Fibroblast of lung (primary cell): Measurements from ENCODE around the gene RELL2.

Experiments
- EZH2 ChIP-seq: IDR thresholded peaks from 2 replicates; pipeline ENCODE4 v1.5.1; 2012; ENCODE audit warnings: low read length, control low read depth, mild to moderate bottlenecking; ENCODE audit errors: missing control alignments
- TF ChIP-seq, protein P1 (sequence below), 2 donors: IDR thresholded peaks in 1 of 2; conservative IDR thresholded peaks in 1 of 2; 1 replicate in 1 of 2; 2 replicates in 1 of 2; pipeline ENCODE4 v1.5.1; 2011 to 2012; ENCODE audit warnings: low read length in 2 of 2, control low read depth in 1 of 2, inconsistent platforms in 1 of 2, low read depth in 1 of 2, mild to moderate bottlenecking in 1 of 2

DNA sequence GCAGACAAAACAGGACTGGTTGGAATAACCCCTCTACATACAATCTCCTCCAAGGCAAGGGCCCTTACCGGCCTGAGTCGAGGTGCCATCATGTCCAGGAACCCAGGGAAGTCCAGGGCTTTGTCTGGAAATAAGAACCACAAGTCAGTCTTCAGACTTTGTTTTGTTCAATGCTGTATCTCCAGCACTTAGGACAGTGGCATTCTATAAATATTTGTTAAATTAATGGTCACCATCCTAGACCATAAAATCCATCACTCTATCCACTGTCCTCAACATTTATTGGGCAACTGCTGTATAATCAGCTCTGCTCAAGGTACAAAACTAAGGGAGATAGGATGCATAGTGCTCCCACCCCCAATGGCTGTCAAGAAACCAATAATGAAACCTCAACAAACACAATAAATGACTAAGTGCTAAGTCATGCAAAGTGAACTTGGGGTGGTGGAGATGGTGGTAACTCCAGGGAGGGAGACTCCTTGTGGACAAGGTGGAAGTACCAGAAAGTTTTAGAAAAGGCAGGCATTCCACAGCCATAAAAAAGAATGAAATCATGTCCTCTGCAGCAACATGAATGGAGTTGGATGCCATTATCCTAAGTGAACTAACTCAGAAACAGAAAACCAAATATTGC lies 5.0 kb downstream of the RELL2 start:
- TF ChIP-seq, protein P1, sequence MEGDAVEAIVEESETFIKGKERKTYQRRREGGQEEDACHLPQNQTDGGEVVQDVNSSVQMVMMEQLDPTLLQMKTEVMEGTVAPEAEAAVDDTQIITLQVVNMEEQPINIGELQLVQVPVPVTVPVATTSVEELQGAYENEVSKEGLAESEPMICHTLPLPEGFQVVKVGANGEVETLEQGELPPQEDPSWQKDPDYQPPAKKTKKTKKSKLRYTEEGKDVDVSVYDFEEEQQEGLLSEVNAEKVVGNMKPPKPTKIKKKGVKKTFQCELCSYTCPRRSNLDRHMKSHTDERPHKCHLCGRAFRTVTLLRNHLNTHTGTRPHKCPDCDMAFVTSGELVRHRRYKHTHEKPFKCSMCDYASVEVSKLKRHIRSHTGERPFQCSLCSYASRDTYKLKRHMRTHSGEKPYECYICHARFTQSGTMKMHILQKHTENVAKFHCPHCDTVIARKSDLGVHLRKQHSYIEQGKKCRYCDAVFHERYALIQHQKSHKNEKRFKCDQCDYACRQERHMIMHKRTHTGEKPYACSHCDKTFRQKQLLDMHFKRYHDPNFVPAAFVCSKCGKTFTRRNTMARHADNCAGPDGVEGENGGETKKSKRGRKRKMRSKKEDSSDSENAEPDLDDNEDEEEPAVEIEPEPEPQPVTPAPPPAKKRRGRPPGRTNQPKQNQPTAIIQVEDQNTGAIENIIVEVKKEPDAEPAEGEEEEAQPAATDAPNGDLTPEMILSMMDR (conservative IDR thresholded peaks at IDR 0.05 in 1 of 2, IDR thresholded peaks at IDR 0.05 in 1 of 2; ENCODE audit: low read depth in 1 of 2, low read length in 2 of 2): peak in 1 of 2 donors; percentile 27
- TF ChIP-seq EZH2: no peak
